Stimulated activated CD8-positive, alpha-beta memory T cell treated with anti-CD3 and anti-CD28 coated beads, Interleukin-7, amount 100 ng/mL, for 1 hour (primary cell): ENCODE data around the gene INA.

Source experiments
- DNase-seq, 2 donors: peaks; one replicate each; pipeline ENCODE4 v3.0.0-alpha.2; 2020; ENCODE audit warnings: low read depth in 2 of 2

INA gene

DNA sequence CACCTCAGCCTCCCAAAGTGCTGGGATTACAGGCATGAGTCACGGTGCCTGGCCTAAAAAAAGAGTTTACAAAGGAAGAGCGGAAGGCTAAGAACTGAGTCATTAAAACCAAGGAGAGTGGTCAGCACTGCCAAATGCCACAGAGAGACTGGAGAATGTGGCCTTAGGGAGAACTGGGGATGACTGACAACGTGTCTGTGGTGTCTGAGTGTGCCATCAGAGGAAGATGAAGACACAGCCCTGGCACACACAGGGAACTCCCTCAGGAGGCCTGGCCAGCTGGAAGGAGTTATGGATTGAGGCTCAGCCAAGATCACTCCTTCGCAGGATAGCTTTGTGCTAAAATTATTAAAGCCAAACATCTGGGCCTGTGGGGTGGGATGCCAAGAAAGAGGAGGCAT lies 3.9 kb upstream of the INA start:
- no peak for DNase-seq

DNA sequence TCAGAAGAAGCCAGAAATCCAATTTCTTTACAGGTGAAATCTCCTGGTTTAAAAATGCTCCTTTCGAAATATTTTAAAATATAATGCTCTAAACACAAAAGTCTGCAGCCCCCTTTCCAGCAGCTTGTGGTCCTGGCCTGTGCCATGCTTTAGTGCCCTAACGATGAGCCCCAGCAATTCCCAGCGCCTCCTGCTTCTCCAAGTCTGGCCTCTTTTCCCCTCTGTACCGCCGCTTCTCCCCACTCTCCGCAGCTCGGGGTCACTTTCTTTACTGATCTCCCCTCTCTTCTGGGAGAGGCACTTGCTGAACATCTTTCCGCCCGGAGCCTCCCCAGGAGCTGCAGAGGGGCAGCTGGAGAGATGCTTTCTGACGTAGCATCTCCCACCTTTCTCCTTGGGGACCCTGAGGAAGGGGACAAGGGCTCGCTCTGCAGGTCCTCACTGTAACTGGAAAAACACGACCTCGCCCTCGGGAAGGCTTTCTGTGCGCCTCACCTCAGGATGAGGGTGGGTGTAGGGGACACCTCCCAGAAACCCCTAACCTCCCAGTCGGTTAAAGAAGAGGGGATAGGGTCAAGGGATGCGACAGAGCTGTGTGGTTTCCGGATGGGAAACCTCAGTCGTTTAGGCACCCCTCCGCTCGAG lies 565 bp upstream of the INA start:
- no peak for DNase-seq

DNA sequence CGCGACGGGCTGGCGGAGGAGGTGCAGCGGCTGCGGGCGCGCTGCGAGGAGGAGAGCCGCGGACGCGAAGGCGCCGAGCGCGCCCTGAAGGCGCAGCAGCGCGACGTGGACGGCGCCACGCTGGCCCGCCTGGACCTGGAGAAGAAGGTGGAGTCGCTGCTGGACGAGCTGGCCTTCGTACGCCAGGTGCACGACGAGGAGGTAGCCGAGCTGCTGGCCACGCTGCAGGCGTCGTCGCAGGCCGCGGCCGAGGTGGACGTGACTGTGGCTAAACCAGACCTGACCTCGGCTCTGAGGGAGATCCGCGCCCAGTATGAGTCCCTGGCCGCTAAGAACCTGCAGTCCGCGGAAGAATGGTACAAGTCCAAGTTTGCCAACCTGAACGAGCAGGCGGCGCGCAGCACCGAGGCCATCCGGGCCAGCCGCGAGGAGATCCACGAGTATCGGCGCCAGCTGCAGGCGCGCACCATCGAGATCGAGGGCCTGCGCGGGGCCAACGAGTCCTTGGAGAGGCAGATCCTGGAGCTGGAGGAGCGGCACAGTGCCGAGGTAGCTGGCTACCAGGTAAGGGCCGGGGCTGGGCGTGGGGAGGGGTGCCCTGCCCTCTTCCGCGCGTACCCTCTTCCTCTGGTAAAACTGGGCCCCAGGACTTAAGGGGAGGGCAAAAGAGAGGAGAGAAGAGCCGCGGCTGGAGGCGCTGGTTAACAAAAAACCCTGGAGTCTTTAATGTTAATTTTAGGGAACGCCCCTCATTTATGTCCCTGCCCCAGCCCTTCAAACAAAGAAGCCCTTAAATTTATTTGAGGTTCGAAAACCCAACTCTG lies 987 bp downstream of the INA start:
- no peak for DNase-seq

DNA sequence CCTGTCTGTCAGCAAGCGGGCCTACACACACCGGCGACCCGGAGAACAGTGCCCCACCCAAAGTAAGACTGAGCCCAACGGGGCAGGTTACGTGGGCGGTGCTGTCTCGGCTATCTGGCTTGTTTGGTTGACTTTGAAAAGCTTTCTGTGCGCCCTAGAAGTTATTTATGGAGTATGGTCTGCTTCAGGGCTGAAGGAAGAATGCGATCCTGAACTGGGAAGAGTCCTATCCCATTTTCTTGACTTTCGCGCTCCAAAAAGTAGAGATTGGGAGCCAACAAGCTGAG lies 1.5 kb downstream of the INA start:
- no peak for DNase-seq

DNA sequence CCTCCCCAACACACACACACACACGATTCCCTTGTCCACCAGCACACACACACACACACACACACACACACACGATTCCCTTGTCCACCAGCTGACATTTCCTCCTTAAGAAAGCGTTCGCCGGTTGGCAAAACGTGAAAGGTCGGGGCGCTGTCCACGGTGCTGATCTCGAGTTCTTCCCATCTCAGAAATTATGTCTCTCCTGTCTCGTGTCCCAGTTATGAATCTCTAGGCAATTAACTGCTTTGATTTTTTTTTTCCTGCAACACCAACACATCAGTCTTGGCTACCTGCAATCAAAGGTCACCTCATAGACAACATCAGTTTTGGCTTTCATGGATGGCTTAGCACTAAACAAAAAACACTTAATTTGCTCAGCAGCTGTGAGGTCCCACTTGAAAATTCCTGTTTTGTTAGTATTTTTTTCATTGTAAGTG lies 1.9 kb downstream of the INA start:
- DNase-seq = peak in 1 of 2 donors; percentile 11

DNA sequence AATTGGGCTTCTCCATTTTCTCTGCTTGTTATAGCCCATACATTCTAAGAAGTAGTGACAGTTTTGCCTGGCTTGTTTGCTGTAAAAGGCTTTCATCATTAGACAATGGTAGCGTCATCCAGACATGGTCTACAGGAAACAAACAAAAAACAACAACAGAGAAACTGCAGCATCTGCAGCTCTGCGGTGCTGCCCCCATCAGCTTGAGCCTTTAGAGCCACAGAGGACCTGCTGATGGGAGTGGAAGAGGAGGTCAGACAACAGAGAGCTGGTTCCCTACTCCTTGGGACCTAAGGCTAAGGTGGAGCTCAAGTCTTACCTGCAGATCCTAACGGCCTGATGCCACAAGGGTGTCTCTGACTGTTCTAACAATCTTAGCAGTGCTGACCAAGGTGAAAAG lies 3.1 kb downstream of the INA start:
- no peak for DNase-seq

DNA sequence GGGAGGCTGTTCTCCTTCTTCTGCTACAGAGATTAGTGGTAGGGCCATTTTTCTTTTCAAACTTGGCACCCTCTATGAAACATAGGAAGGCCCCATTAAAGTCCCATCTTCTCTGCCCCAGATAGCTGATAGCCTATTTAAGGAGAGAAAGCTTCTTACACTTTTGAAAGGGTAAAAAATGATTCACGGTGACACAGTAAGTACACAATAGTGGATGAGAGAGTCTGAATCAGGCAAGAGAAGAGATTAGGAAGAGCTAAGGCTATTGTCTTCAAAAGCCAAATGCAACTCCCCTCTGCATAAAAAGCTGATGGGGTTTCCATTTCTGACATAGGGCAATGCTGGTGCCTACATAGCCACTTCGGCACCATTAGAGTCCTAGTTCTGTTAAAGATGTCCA lies 3.6 kb downstream of the INA start:
- no peak for DNase-seq

DNA sequence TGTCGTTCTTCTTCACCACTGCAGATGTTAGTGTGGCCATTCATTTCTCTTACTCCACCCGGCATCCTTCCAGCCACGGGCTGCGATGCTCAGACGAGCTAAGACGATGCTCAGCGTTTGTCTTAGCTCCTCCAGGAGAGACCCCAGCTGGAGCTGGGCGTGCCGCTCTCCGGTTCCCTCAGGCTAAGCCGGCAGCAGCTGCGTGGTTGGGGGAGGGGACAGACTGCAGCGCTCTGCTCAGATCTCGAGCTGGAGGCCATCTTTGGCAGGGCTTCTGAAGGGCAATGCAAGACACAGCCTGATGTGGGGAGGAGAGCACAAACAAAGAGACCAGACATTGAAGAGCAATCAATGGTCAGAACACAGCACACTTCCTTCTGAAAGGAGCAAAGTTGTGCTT lies 4.8 kb downstream of the INA start:
- no peak for DNase-seq

DNA sequence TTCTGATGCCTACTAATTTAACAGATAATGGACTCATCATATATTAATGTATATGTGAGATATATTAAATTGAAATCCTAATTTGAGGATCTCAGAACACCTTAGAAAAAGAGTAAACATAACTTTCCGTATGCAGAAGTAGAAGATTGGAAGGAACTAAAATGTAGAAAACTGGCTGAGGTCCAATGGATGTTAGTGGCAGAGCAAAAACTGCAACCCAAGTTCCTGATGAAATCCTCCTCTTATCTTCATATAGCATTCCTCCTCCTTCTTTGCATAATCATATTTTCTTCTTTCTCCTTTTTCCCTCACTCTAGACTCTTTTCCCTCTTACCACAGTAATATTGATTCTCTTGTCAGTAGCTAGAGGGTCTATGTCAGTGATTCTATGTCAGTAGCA lies 6.0 kb downstream of the INA start:
- no peak for DNase-seq

DNA sequence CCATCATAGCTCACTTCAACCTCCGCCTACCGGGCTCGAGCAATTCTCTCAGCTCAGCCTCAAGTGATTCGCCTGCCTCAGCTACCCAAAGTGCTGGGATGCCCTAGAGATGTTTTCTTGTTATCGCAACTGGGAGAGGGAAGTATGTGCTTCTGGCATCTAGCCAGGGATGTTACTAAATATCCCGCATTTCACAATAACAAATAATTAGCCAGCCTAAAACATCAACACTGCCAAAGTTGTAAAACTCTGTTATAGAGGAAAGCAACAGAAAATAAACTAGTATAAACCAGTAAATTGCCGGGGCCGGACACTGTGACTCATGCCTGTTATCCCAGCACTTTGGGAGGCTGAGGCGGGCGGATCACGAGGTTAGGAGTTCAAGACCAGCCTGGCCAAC lies 7.2 kb downstream of the INA start:
- no peak for DNase-seq

DNA sequence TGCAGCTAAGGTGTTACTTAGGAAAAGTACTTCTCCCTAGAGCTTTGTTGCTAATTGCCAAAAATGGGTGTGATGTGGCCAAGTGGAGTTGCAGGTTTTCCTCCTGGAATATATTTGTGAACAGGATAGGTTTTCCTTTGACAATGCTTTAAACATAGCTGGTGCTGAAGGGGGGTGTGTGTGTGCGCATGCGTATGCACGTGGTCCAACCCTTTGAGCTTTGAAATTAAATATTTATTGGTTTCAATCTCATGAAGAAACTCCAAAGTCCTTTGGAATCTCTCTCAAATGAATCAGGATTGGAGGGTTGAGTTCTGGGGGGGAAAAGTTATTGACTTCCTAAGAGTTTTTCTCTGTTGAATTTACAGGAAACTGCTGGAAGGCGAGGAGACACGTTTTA lies 11.1 kb downstream of the INA start:
- no peak for DNase-seq

DNA sequence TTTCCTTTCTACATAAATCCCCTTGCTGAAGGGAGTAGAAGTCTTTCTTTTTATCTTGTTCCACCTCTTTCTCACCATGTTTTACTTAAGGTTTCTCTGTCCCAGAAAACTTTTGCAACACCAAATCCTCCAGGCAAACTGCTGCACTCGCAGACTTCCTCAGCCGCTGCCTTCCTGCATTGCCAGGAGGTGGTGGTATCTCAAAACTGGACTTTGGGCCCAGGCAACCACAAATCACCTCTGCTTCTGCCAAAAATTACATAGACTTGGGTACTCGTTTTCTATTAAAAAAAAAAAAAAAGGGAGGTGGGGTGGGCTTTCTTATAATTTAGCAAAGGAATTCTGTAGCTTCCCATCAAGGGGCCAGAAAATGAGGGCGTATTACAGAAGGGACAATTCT lies 14.7 kb downstream of the INA start:
- DNase-seq = no peak

DNA sequence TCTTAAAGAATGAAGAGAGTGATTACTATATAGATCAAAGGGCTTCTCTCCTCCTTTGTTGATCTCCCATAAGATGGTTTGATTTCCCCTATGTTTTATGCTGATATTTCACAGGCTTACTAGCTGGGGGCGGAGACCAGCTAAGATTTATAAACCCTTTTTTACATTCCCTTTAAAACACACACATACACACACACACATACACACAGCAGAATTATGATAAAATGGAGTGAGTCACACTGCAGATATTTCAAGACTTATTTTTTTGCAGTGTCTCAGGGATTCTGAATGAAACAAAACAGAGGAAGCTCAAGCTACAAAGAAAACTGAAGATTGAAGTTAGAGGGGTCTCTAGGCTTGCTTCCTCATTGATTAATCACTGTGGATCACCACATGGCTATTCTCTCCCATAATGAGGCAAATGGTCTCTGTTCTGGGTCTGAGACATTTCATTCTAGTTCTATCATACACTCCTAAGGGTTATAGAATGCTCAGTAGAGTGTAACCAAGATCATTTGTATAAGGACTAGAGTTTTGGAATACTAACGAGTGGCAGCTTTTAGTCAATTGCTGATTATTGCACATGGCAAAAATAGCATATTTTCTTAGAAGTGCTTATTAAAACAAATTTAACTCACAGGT lies 18.6 kb downstream of the INA start:
- no peak for DNase-seq

DNA sequence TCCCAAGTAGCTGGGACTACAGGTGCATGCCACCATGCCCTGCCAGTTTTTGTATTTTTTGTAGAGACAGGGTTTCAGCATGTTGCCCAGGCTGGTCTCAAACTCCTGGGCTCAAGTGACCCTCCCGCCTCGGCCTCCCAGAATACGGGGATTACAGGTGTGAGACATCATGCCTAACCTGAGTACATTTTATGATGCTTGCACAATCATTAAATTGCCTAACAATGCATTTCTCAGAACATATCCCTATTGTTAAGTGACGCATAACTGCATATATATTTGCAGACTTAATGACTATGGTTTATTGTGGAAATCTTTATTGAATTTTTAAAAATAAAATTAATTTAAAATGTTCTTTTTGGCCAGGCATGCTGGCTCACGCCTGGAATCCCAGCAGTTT lies 30.7 kb downstream of the INA start:
- no peak for DNase-seq

DNA sequence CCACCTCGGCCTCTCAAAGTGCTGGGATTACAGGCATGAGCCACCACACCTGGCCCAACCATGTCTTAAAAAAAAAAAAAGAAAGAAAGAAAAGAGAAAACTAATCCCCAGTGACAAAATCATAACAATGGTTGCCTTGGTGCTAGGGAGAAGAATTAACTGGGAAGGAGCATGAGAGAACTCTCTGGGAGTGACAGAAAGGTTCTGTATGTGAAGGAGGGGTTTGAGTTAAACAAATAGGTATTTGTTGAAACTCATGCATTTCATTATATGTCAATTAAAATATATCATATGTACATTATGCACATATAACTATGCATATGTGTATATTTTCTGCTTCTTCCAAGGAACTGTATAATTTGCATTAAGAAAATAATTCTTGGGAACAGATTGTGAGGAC lies 33.3 kb downstream of the INA start:
- DNase-seq = no peak

DNA sequence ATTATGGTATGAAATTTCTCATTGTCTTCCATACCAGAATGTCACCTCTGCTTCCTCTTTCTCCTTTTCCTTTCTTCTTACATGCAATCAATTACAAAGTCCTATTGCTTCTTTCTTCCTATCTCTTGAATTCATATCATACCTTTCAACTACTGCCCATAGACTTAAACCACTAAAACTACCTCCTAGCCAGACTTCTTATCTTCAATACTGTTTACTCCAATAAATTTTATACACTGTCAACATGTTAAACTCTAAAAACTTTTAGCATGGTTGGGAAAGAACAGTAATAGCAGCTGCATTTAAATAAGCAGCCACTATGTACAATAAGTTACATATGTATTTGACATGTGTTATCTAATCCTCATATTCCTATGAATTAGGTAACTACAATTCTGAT lies 39.1 kb downstream of the INA start:
- DNase-seq = no peak

DNA sequence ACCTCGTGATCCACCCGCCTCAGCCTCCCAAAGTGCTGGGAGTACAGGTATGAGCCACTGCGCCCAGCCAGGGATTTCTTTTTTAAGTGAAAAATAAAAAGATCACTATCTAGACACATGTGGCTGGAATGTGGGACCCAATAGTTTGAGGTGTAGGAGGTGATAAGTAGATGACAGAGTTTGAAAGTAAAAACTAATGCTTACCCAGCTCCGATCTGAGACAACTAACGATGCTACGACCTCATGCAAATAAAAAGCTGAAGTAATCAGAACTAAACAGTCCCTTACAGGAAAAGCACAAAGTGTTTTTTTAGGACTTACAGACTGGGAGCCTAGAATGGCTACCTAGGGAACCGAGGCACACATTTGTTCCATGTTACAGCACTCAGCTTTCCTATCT lies 51.0 kb downstream of the INA start:
- DNase-seq = no peak

DNA sequence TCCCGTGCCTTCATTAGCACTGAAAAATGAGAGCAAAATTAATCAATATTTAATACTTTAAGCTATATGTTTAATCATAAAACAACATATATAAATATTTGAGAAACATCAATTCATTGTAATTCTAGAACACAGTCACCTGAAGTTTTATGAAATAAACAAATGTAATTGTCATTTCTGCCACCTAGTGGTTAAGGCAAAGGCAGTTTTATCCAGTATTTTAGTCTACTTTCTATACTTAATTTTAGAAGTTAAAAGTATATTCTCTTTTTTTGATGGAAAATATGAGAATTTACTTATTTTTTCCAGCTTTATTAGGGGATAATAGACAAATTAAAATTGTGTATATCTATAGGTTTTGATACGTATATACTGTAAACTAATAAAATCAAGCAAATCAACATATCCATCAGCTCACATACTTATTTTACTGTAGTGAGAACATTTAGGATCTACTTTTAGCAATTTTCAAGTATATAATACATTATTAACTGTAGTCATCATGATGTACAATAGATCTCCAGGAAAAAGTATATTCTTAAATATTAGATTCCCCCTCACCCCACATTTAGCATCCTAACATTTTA lies 57.1 kb downstream of the INA start:
- no peak for DNase-seq

DNA sequence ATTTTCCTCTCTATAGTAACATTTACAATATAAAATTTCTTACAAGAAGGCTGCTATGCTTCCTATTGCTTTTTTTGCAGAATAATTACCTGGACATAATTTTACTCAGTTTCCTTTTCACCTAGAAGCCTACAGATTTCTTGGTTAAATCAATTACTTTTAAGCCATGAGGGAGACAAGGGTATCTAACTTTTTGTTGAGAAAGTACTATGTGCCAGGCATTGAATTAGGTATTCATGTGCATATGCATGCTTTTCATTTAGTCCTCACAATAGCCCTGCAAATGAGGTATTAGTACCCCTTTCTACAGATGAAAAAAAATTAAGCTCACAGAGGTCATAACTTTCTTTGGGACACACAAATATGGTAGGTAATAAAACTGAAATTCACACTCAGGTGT lies 57.6 kb downstream of the INA start:
- no peak for DNase-seq

DNA sequence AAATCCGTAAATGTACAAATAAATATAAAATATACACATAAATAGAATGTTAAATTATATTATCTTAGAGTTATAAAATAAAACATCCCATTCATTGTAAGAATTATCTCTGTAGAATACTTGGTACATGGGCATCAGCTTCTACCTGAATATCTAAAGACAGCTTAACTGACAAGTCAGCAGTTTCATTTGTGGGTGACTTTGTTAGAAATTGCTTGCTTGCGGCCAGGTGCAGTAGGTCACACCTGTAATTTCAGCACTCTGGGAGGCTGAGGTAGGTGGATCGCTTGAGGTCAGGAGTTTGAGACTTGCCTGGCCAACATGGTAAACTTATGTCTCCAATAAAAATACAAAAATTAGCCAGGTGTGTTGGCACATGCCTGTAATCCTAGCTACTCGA lies 59.4 kb downstream of the INA start:
- no peak for DNase-seq
